GM19239 (cell line): Measurements from ENCODE around the gene MZF1.
"Not testable (repeated sequence)": the region's sequence is repeated elsewhere in the genome, so short reads cannot be mapped to it uniquely, and the experiment has no call there.

ENCODE experiments used
- DNase-seq: peaks from one replicate; pipeline ENCODE4 v3.0.0; 2011; ENCODE audit warnings: low spot score; ENCODE audit not compliant: insufficient read length
- FAIRE-seq: peaks from 2 replicates; lab custom pipeline; 2011; peaks lifted over from hg19 to GRCh38; lab: Jason Lieb, UNC

MZF1 gene

GRCh38 chr19:58544591-58545285, 28.4 kb downstream of the MZF1 start:
- DNase-seq = peak; percentile 88
- no peak for FAIRE-seq

- FAIRE-seq = peak; percentile 95
Observed at GRCh38 chr19:58543826-58544590, 29.1 kb downstream of the MZF1 start, which contains the start of gene TRIM28. Gene TRIM28, plus strand, starts transcription at chr19:58544064. Its CDS starts 694 bp downstream, at chr19:58544758.

GRCh38 chr19:58542641-58543372, 30.3 kb downstream of the MZF1 start:
- DNase-seq, FAIRE-seq: not testable (repeated sequence)

More at GRCh38 chr19:58543826-58544590, 29.1 kb downstream of the MZF1 start, which contains the start of gene TRIM28:
- peak; percentile 98 for DNase-seq

GRCh38 chr19:58539169-58539559, 34.0 kb downstream of the MZF1 start:
- not testable (repeated sequence) for FAIRE-seq, DNase-seq

- DNase-seq (no peak), FAIRE-seq (no peak)
Observed at GRCh38 chr19:58538257-58539168, 34.6 kb downstream of the MZF1 start.

- FAIRE-seq (no peak), DNase-seq (no peak)
Observed at GRCh38 chr19:58536852-58537798, 36.0 kb downstream of the MZF1 start.

GRCh38 chr19:58535857-58536256, 37.3 kb downstream of the MZF1 start:
- FAIRE-seq = no peak
- no peak for DNase-seq

GRCh38 chr19:58531034-58531840, 41.9 kb downstream of the MZF1 start:
- FAIRE-seq (no peak), DNase-seq (no peak)

- FAIRE-seq = no peak
- no peak for DNase-seq
Observed at GRCh38 chr19:58529405-58529804, 43.7 kb downstream of the MZF1 start.

GRCh38 chr19:58522709-58523108, 50.4 kb downstream of the MZF1 start:
- no peak for FAIRE-seq
- no peak for DNase-seq

- FAIRE-seq (no peak), DNase-seq (no peak)
Observed at GRCh38 chr19:58521651-58522050, 51.5 kb downstream of the MZF1 start.

- FAIRE-seq = no peak
Observed at GRCh38 chr19:58520257-58520599, 52.9 kb downstream of the MZF1 start.

GRCh38 chr19:58519355-58520256, 53.5 kb downstream of the MZF1 start, which contains the start of gene ZBTB45:
Gene ZBTB45, minus strand, starts transcription at chr19:58519810. Its CDS starts 2,137 bp downstream, at chr19:58517673.
- peak; percentile 94 for FAIRE-seq
- DNase-seq = peak; percentile 88

More at GRCh38 chr19:58520257-58520599, 52.9 kb downstream of the MZF1 start:
- no peak for DNase-seq

- DNase-seq = peak; percentile 41
- FAIRE-seq = no peak
Observed at GRCh38 chr19:58519087-58519354, 54.1 kb downstream of the MZF1 start.

- FAIRE-seq (peak; percentile 39), DNase-seq (no peak)
Observed at GRCh38 chr19:58518256-58519086, 54.7 kb downstream of the MZF1 start.
